ENCODE measurements around the gene PPP1R26. TPM values are rescaled to one million over a fixed set of nuclear protein-coding genes. Genes with fewer than 3 reads are reported as not detected.
"Not testable (repeated sequence)": the region's sequence is repeated elsewhere in the genome, so short reads cannot be mapped to it uniquely, and the experiment has no call there.

Gene PPP1R26
- polyA plus RNA-seq, 1 experiment = 6.0 TPM

- H3K36me3 ChIP-seq (ENCODE audit: control insufficient read depth, insufficient read depth, low read length) = no peaks in the 10 kb centered on the region
- peaks cover 2% of the 10 kb centered on the region; the same call in 1 of the 2 replicates for H3K27me3 ChIP-seq (ENCODE audit: control insufficient read depth, insufficient read depth, low read length)
- ChIA-PET CTCF (no interaction called here), POLR2A (no interaction called here)
- no peak for DNase-seq (ENCODE audit: low read depth)
- TF ChIP-seq CTCF (IDR thresholded peaks at IDR 0.05; ENCODE audit: insufficient read depth, low read depth, low read length) = no peak
- no peak overlapping the region for H3K4me3 ChIP-seq (ENCODE audit: low read depth, low read length)
These were observed 30.9 kb upstream of the PPP1R26 start for GRCh38 chr9:135448663-135449100.

GRCh38 chr9:135449532-135449931, 30.1 kb upstream of the PPP1R26 start:
- POLR2A ChIA-PET; H3K27me3 ChIP-seq (ENCODE audit: control insufficient read depth, insufficient read depth, low read length); H3K36me3 ChIP-seq (ENCODE audit: control insufficient read depth, insufficient read depth, low read length); DNase-seq (ENCODE audit: low read depth); H3K4me3 ChIP-seq (ENCODE audit: low read depth, low read length); CTCF ChIA-PET: not testable (repeated sequence)

GRCh38 chr9:135450956-135451355, 28.6 kb upstream of the PPP1R26 start:
- ChIA-PET CTCF (no interaction called here), POLR2A (no interaction called here)
- no peaks in the 10 kb centered on the region for H3K36me3 ChIP-seq (ENCODE audit: control insufficient read depth, insufficient read depth, low read length)
- TF ChIP-seq CTCF (IDR thresholded peaks at IDR 0.05; ENCODE audit: insufficient read depth, low read depth, low read length) = no peak
- DNase-seq (ENCODE audit: low read depth) = no peak
- peaks cover 2% of the 10 kb centered on the region; the same call in 1 of the 2 replicates for H3K27me3 ChIP-seq (ENCODE audit: control insufficient read depth, insufficient read depth, low read length)
- no peak overlapping the region for H3K4me3 ChIP-seq (ENCODE audit: low read depth, low read length)

GRCh38 chr9:135451909-135452308, 27.7 kb upstream of the PPP1R26 start:
- CTCF ChIA-PET = interaction anchor here (1.2 kb wide), 1 partner anchor 8 kb away, joined by 3 read pairs; no protein-coding TSS in a partner anchor
- H3K4me3 ChIP-seq (ENCODE audit: low read depth, low read length); H3K27me3 ChIP-seq (ENCODE audit: control insufficient read depth, insufficient read depth, low read length); POLR2A ChIA-PET; DNase-seq (ENCODE audit: low read depth); H3K36me3 ChIP-seq (ENCODE audit: control insufficient read depth, insufficient read depth, low read length): not testable (repeated sequence)

- no peak for TF ChIP-seq CTCF (IDR thresholded peaks at IDR 0.05; ENCODE audit: insufficient read depth, low read depth, low read length)
- H3K36me3 ChIP-seq (ENCODE audit: control insufficient read depth, insufficient read depth, low read length) = no peaks in the 10 kb centered on the region
- H3K4me3 ChIP-seq (ENCODE audit: low read depth, low read length) = no peak overlapping the region
- CTCF ChIA-PET = interaction anchor here (1.3 kb wide), 1 partner anchor 9 kb away, joined by 3 read pairs; no protein-coding TSS in a partner anchor
- POLR2A ChIA-PET = no interaction called here
- no peaks in the 10 kb centered on the region; the same call in 1 of the 2 replicates for H3K27me3 ChIP-seq (ENCODE audit: control insufficient read depth, insufficient read depth, low read length)
- no peak for DNase-seq (ENCODE audit: low read depth)
These were observed 24.8 kb upstream of the PPP1R26 start for GRCh38 chr9:135454737-135455136.

- ChIA-PET CTCF (interaction anchor here (1.3 kb wide), 1 partner anchor 8 kb away, joined by 3 read pairs; no protein-coding TSS in a partner anchor), POLR2A (no interaction called here)
- H3K36me3 ChIP-seq (ENCODE audit: control insufficient read depth, insufficient read depth, low read length) = no peaks in the 10 kb centered on the region
- DNase-seq (ENCODE audit: low read depth) = no peak
- no peak for TF ChIP-seq CTCF (IDR thresholded peaks at IDR 0.05; ENCODE audit: insufficient read depth, low read depth, low read length)
- H3K27me3 ChIP-seq (ENCODE audit: control insufficient read depth, insufficient read depth, low read length) = no peaks in the 10 kb centered on the region; the same call in 1 of the 2 replicates
- H3K4me3 ChIP-seq (ENCODE audit: low read depth, low read length) = no peak overlapping the region
These were observed 24.1 kb upstream of the PPP1R26 start for GRCh38 chr9:135455401-135456030.

Measured in BJ (cell line).